Small intestine (tissue), 7 donors: ENCODE measurements around the gene PRRG4. TPM values are rescaled to one million over a fixed set of nuclear protein-coding genes. Genes with fewer than 3 reads are reported as not detected.
"Not testable (repeated sequence)": the region's sequence is repeated elsewhere in the genome, so short reads cannot be mapped to it uniquely, and the experiment has no call there.

Experiments used
- DNase-seq, 2 donors: peaks; one replicate each; pipeline versions ENCODE4 v3.0.0 to v3.0.0-alpha.2; 2013
- FAIRE-seq: peaks from 2 replicates; lab custom pipeline; 2012; peaks lifted over from hg19 to GRCh38; lab: Jason Lieb, UNC
- H3K27ac ChIP-seq, 3 donors: one replicate each; pipeline ENCODE4 v1.5.1; 2013; ENCODE audit warnings: low read length in 2 of 3, mild to moderate bottlenecking in 2 of 3, control low read depth in 1 of 3, inconsistent platforms in 1 of 3, low read depth in 1 of 3, moderate library complexity in 1 of 3
- H3K27me3 ChIP-seq, 3 donors: one replicate each; pipeline ENCODE4 v1.6.1; 2013; ENCODE audit warnings: low read length in 3 of 3, inconsistent platforms in 1 of 3; ENCODE audit not compliant: control insufficient read depth in 3 of 3, insufficient read depth in 3 of 3
- H3K36me3 ChIP-seq, 3 donors: one replicate each; pipeline ENCODE4 v1.6.1; 2013; ENCODE audit warnings: low read length in 3 of 3, inconsistent platforms in 1 of 3, low read depth in 1 of 3, mild to moderate bottlenecking in 1 of 3, moderate library complexity in 1 of 3; ENCODE audit not compliant: control insufficient read depth in 3 of 3, insufficient read depth in 2 of 3
- H3K4me1 ChIP-seq, 3 donors: one replicate each; pipeline ENCODE4 v1.6.1; 2013; ENCODE audit warnings: low read length in 2 of 3, inconsistent platforms in 1 of 3, low read depth in 1 of 3, mild to moderate bottlenecking in 1 of 3, moderate library complexity in 1 of 3; ENCODE audit not compliant: control insufficient read depth in 3 of 3, insufficient read depth in 2 of 3
- H3K4me3 ChIP-seq, 3 donors: one replicate each; pipeline ENCODE4 v1.5.1; 2013; ENCODE audit warnings: low read length in 3 of 3, control low read depth in 1 of 3, inconsistent platforms in 1 of 3, low read depth in 1 of 3, mild to moderate bottlenecking in 1 of 3, moderate library complexity in 1 of 3
- H3K9me3 ChIP-seq, 2 donors: one replicate each; pipeline ENCODE4 v1.6.1; 2013; ENCODE audit warnings: low read depth in 1 of 2, low read length in 1 of 2; ENCODE audit not compliant: control insufficient read depth in 2 of 2, insufficient read depth in 1 of 2
- WGBS, 3 donors: extraction: QIAGEN DNeasy Blood & Tissue Kit; methylation state at CpG; one replicate each; pipeline ENCODE4 v1.1.7; 2013; 5-methylcytosine and 5-hydroxymethylcytosine counted together
- polyA plus RNA-seq, 4 donors: library from polyadenylated mRNA; stranded (reverse) in 3 of 4; unstranded in 1 of 4; fragments of 200-250 nt in 3 of 4; fragments of 120-200 nt in 1 of 4; gene quantifications; one replicate each; pipeline versions ENCODE4 v1.2.1 to v1.2.3, GENCODE V29; 2013
- donor health status: healthy with polysubstance abuse.
- donor health status: control.
- donor health status: control.
- donor health status: Bipolar disorder and iron deficiency.
- donor health status: healthy.

Gene PRRG4
- polyA plus RNA-seq, 4 donors: 5.1 to 11.2 (median 9.1) TPM

GRCh38 chr11:32874132-32874531 is 44.4 kb downstream of the PRRG4 start:
- no peak for FAIRE-seq

GRCh38 chr11:32881286-32881685 is 51.6 kb downstream of the PRRG4 start:
- WGBS, 3 donors: 62 to 72% (median 71%) methylated on average over 4 of the region's 4 CpGs
- no peaks in the 10 kb centered on the region for H3K9me3 ChIP-seq
- no peaks in the 10 kb centered on the region for H3K27me3 ChIP-seq
- no peaks in the 10 kb centered on the region for H3K4me1 ChIP-seq
- no peak overlapping the region for H3K27ac ChIP-seq
- DNase-seq: no peak
- H3K4me3 ChIP-seq: no peak overlapping the region
- FAIRE-seq: no peak
- no peaks in the 10 kb centered on the region for H3K36me3 ChIP-seq

More at GRCh38 chr11:32874132-32874531, 44.4 kb downstream of the PRRG4 start:
- H3K36me3 ChIP-seq: no peaks in the 10 kb centered on the region
- H3K27ac ChIP-seq: no peak overlapping the region
- no peak for DNase-seq
- peaks cover 0 to 3% of the 10 kb centered on the region in 2 donors for H3K9me3 ChIP-seq
- no peak overlapping the region for H3K4me3 ChIP-seq
- no peaks in the 10 kb centered on the region for H3K27me3 ChIP-seq
- H3K4me1 ChIP-seq: no peaks in the 10 kb centered on the region

- 74 to 82% (median 78%) methylated on average over 3 of the region's 3 CpGs for WGBS, 3 donors
- FAIRE-seq: no peak
- DNase-seq: no peak
These were observed 53.7 kb downstream of the PRRG4 start for GRCh38 chr11:32883421-32883820.

GRCh38 chr11:32884023-32884422 is 54.3 kb downstream of the PRRG4 start:
- WGBS, 3 donors: 75 to 91% (median 77%) methylated on average over 3 of the region's 3 CpGs
- no peak overlapping the region for H3K4me3 ChIP-seq
- FAIRE-seq (no peak), DNase-seq (no peak)
- peaks cover 0 to 3% of the 10 kb centered on the region in 2 donors for H3K9me3 ChIP-seq
- no peak overlapping the region for H3K27ac ChIP-seq
- H3K36me3 ChIP-seq: no peaks in the 10 kb centered on the region
- H3K4me1 ChIP-seq: no peaks in the 10 kb centered on the region
- no peaks in the 10 kb centered on the region for H3K27me3 ChIP-seq

More at GRCh38 chr11:32883421-32883820, 53.7 kb downstream of the PRRG4 start:
- Histone ChIP-seq H3K27ac (no peak overlapping the region), H3K27me3 (no peaks in the 10 kb centered on the region), H3K4me1 (no peaks in the 10 kb centered on the region), H3K9me3 (peaks cover 0 to 3% of the 10 kb centered on the region in 2 donors), H3K36me3 (no peaks in the 10 kb centered on the region), H3K4me3 (no peak overlapping the region)

- WGBS, 3 donors: 37 to 73% (median 61%) methylated on average over 3 of the region's 3 CpGs
- Histone ChIP-seq H3K36me3 (no peaks in the 10 kb centered on the region), H3K9me3 (peaks cover 0 to 3% of the 10 kb centered on the region in 2 donors), H3K27ac (no peak overlapping the region), H3K4me3 (no peak overlapping the region), H3K4me1 (no peaks in the 10 kb centered on the region), H3K27me3 (no peaks in the 10 kb centered on the region)
- DNase-seq (peak in 1 of 2 donors; percentile 31), FAIRE-seq (no peak)
These were observed 55.1 kb downstream of the PRRG4 start for GRCh38 chr11:32884770-32885384.

- DNase-seq: no peak
- Histone ChIP-seq H3K9me3 (peaks cover 0 to 3% of the 10 kb centered on the region in 2 donors), H3K4me1 (no peaks in the 10 kb centered on the region), H3K27ac (no peak overlapping the region), H3K27me3 (peaks cover 0 to 2% (median 0%) of the 10 kb centered on the region in 3 donors), H3K4me3 (no peak overlapping the region), H3K36me3 (no peaks in the 10 kb centered on the region)
- FAIRE-seq: no peak
- WGBS, 3 donors: 18 to 75% (median 50%) methylated on average over 9 of the region's 9 CpGs
These were observed 55.8 kb downstream of the PRRG4 start for GRCh38 chr11:32885556-32885955.

- Histone ChIP-seq H3K4me1 (peaks cover 0 to under 1% (median 0%) of the 10 kb centered on the region in 3 donors), H3K27ac (no peak overlapping the region), H3K4me3 (no peak overlapping the region), H3K9me3 (peaks cover 0 to 3% of the 10 kb centered on the region in 2 donors), H3K27me3 (peaks cover 0 to 2% (median 0%) of the 10 kb centered on the region in 3 donors), H3K36me3 (no peaks in the 10 kb centered on the region)
- no peak for FAIRE-seq
- no peak for DNase-seq
- 82 to 89% (median 84%) methylated on average over 3 of the region's 3 CpGs for WGBS, 3 donors
These were observed 56.5 kb downstream of the PRRG4 start for GRCh38 chr11:32886180-32886579.

GRCh38 chr11:32887707-32888383 is 58.1 kb downstream of the PRRG4 start:
- H3K9me3 ChIP-seq: not testable (repeated sequence)
- 92 to 95% (median 94%) methylated on average over 20 of the region's 20 CpGs for WGBS, 3 donors

More at GRCh38 chr11:32887707-32888383, 58.1 kb downstream of the PRRG4 start:
- not testable (repeated sequence) for H3K27me3 ChIP-seq, H3K36me3 ChIP-seq, H3K4me3 ChIP-seq, DNase-seq, H3K27ac ChIP-seq, FAIRE-seq, H3K4me1 ChIP-seq
